NOMO-1 treated with dmso at 0.1 percent for 144 hours (cell line): ENCODE measurements around the gene ZNF606.

Experiments used
- DNase-seq: peaks from one replicate; lab custom pipeline; 2025; ENCODE audit not compliant: unreplicated experiment; lab: John Stamatoyannopoulos, UW

The ZNF606 gene

DNA sequence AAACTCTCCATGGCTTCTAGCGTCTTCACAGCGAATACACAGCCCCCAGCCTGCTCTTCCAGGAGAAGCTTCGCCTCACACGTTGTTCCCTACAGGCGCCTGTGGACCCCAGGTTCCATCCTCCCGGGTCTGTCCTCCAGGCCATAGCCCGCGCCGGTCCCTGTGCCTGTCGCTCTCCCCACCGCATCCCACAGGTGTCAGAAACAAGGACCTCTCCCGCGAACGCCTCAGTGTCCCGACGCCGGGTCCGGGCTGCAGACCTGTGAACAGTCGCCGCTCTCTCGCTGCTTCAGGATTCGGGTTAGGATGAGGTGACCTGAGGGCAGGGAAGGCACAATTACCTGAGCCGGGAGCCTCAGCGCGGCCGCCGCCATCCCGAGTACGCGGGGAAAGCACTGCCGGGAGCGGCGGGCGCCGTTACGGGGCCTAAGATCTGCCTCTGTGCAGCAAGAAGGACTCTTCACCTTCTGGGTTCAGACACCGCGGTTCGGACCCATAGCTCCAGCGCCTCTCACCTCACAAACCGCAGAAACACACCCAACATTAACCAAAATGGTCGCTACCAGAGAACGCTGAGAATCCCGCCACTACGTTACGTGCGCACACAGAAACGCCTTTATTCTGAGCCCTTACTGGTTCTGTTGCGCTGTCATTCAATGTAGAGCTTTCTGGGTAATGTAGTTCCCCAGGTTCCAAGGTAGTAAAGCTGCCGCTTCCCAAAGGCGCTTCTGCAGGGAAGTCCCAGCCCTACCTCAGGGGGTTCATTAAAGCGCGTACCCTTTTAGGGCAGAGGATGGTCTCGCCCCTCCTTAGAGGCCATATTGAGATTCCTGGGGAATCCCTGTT lies 67.6 kb downstream of the ZNF606 start, which contains the start of gene ZNF418:
TSS of gene ZNF418 (minus strand) at position 583 of the 846 bp plus-strand sequence. CDS start 1,580 bp downstream, outside the sequence.
- no peak for DNase-seq

DNA sequence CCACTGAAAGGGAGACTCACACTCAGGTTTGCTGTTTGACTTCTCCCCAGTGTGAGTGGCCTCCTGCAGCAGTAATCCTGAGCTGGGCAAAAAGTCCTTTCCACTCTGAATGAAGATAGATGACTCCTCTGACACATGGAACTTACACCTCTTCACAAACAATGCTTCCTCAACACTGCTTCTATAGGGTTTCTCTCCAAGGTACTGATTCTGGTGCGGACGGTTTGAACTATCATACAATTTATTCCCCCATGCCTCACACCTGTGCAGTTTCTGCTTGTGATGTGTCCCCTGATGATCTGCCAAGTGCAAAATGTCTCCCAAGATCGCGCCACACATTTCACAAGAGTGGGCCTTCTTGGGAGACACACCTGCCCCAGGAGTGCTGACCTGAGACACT lies 75.0 kb downstream of the ZNF606 start:
- no peak for DNase-seq
